AG09319 (cell line): ENCODE results near the gene FUT1.

Experiments used
- DNase-seq: peaks from one replicate; pipeline ENCODE4 v3.0.0-alpha.2; 2010; ENCODE audit warnings: low read depth; ENCODE audit errors: extremely low read depth
- TF ChIP-seq, protein P1 (sequence below): IDR thresholded peaks from 2 replicates; pipeline ENCODE4 v1.5.1; 2011; ENCODE audit warnings: low read depth, mild to moderate bottlenecking, inconsistent platforms, low read length, moderate library complexity

FUT1 gene

DNA sequence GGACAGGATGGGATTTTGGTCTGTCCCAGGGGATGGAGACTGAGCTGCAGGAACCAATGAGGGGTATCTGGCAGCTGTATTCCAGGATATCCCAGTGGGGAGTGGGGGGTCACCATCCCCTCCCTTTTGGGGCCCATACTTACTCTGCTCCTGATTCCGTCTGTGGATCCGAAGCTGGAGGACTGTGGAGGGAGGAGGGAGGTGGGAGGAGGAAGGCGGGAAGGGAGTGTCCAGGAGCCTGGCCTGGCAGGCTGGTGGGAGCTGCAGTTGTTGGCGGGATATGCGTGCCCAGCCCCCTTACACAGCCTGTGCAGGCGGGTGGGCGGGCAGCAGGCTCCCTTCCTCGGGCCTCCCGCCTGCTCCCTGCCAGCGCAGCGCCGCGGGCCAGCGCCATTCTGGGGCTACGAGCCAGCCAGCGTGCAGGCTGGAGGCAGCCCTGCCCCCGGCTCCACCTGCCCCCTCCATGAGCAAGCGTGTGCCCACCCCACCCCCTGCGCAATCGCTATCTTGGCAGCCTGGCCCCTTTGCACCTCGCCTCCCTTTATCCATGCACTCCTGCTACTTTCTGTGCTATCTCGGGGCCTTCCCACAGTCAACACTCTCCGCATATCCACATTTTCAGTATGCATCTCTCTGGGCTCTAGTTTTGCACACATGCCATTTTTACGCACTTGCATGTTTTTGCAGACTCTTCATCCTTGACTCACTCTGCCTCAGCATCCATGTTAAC is 35.7 kb downstream of the FUT1 start:
- TF ChIP-seq, protein P1, sequence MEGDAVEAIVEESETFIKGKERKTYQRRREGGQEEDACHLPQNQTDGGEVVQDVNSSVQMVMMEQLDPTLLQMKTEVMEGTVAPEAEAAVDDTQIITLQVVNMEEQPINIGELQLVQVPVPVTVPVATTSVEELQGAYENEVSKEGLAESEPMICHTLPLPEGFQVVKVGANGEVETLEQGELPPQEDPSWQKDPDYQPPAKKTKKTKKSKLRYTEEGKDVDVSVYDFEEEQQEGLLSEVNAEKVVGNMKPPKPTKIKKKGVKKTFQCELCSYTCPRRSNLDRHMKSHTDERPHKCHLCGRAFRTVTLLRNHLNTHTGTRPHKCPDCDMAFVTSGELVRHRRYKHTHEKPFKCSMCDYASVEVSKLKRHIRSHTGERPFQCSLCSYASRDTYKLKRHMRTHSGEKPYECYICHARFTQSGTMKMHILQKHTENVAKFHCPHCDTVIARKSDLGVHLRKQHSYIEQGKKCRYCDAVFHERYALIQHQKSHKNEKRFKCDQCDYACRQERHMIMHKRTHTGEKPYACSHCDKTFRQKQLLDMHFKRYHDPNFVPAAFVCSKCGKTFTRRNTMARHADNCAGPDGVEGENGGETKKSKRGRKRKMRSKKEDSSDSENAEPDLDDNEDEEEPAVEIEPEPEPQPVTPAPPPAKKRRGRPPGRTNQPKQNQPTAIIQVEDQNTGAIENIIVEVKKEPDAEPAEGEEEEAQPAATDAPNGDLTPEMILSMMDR, result no peak
- DNase-seq, result no peak

GRCh38 chr19:48715681-48716171 is 36.7 kb downstream of the FUT1 start:
- TF ChIP-seq, protein P1, result no peak
- no peak for DNase-seq

DNA sequence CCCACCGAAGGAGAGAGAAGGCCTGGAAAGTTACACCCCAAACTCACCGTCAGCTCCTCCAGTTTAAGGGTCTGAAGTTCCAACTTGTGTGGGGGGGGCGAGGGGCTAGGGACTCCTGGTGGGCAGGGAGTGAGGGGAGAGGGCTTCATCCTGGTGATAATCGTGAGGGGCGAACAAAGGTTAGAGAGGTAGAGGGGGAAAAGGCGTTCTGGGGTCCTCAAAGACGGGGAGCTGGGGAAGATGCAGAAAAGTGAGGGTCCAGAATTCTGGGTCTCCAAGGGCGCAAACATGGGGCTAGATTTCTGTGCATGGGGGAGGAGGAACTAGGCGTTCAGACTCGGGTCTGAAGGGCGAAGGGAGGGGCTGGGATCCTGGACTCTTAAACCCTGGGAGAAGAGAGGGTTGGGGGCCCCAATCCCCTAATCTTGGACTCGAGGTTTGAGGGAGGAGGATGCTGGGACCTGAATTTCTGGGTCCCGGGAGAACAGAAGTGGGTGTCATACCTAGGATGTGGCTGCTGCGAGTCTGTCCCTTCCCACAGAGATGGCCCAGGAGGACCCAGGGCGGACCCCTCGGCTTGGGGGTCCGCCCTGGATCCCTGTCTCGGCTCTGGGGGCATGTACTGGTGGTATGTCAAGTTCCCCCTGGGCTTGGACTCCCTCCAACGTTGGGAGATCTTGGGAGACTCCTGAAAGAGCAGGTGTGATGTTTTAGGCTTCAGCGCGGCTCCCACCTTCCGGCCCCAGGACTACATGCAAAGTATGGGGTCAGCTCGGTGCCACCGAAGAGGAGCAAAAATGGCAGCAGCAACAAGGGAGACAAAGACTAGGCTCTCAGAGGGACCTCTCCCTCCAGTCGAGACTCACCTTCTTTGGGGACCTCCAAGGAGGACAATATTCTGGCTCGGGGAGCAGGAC is 37.4 kb downstream of the FUT1 start:
- TF ChIP-seq, protein P1, result no peak
- no peak for DNase-seq

DNA sequence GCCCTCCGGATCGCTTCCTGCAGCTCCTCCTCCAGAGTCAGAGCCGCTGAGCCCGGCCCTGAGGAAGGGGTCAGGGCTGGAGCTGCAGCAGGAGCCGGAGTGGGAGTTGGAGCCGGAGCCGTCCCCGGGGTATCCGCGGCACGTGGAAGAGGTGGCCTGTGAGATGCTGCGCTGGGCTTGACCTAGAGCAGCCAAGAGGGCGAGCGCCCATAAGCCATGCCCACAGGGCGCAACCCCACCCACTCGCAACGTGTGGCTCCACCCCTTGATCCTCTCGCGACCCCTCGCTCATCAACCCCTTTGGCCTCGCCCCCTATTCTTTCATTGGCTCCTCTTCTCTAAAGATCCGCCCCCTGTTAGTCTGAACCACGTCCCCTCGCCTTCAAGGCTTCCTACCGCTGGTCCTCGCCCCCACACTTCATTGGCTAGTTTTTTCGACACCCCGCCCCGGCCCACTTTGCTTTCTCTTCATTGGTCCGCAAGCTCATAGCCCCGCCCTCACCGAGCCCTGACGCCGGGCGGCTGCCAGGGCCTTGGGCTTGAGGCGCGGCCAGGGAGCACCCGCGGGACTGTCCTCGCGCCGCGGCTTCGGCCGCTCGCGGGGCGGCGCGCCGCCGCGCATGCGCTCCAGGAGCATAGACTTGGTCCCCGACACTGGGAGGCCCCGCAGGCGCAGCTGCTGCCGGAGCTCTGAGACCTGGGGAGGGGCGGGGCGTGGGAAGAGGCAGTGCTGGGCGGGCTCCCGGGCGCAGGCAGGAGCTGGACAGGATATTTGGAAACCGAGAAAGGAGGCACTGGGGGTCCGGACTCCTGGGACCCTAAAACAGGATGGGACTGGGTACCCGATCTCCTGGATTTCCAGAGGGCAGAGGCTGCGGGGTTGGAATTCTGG is 38.3 kb downstream of the FUT1 start:
- TF ChIP-seq, protein P1, result no peak
- peak; percentile 99 for DNase-seq

- no peak for DNase-seq
- TF ChIP-seq, protein P1, result peak; percentile 1; the same call in 1 of the 2 replicates
These were observed 39.2 kb downstream of the FUT1 start for GRCh38 chr19:48713041-48713863.

- TF ChIP-seq, protein P1, result no peak
- no peak for DNase-seq
These were observed 41.3 kb downstream of the FUT1 start for GRCh38 chr19:48711106-48711662.
